Erythroblast (primary cell): Measurements from ENCODE around the gene ESYT3.

ENCODE experiments used
- GATA1 ChIP-seq: IDR thresholded peaks from 2 replicates; pipeline ENCODE4 v1.6.1; 2011; ENCODE audit warnings: low read depth, mild to moderate bottlenecking, control low read depth, low read length, moderate library complexity
- POLR2A ChIP-seq: IDR thresholded peaks from 2 replicates; pipeline ENCODE4 v1.6.1; 2011; ENCODE audit warnings: mild to moderate bottlenecking, low read length

GRCh38 chr3:138473391-138473790 is 39.0 kb downstream of the ESYT3 start:
- no peak for TF ChIP-seq POLR2A
- TF ChIP-seq GATA1, result no peak
